Glutamatergic neuron (in vitro differentiated cells): ENCODE data around the gene OR51G1. TPM values are rescaled to one million over a fixed set of nuclear protein-coding genes. Genes with fewer than 3 reads are reported as not detected.

Experiments
- DNase-seq: peaks from one replicate; pipeline ENCODE4 v3.0.0; 2022
- H3K27ac Mint-ChIP-seq: one replicate; pipeline ENCODE4 v1.8.0; 2020; ENCODE audit warnings: mild to moderate bottlenecking, mixed read lengths, inconsistent platforms; ENCODE audit not compliant: unreplicated experiment
- H3K27me3 Mint-ChIP-seq: one replicate; pipeline ENCODE4 v1.8.0; 2020; ENCODE audit warnings: mild to moderate bottlenecking, moderate library complexity, mixed read lengths, inconsistent platforms; ENCODE audit not compliant: unreplicated experiment
- H3K36me3 Mint-ChIP-seq: one replicate; pipeline ENCODE4 v1.8.0; 2020; ENCODE audit warnings: mild to moderate bottlenecking, mixed read lengths, inconsistent platforms; ENCODE audit not compliant: unreplicated experiment
- H3K4me1 Mint-ChIP-seq: one replicate; pipeline ENCODE4 v1.8.0; 2020; ENCODE audit warnings: mild to moderate bottlenecking, low read depth, mixed read lengths, inconsistent platforms; ENCODE audit not compliant: unreplicated experiment
- H3K4me3 Mint-ChIP-seq: one replicate; pipeline ENCODE4 v1.8.0; 2020; ENCODE audit warnings: mild to moderate bottlenecking, mixed read lengths, inconsistent platforms; ENCODE audit not compliant: unreplicated experiment
- H3K9me3 Mint-ChIP-seq: one replicate; pipeline ENCODE4 v1.8.0; 2020; ENCODE audit warnings: mild to moderate bottlenecking, moderate library complexity, mixed read lengths, inconsistent platforms; ENCODE audit not compliant: unreplicated experiment
- CTCF ChIP-seq: fragments of 200-600 bp; sonication (generic); IDR thresholded peaks from one replicate; pipeline ENCODE4 v1.5.0; 2021; ENCODE audit not compliant: partially characterized antibody, unreplicated experiment
- total RNA-seq: library from RNA; stranded (reverse); fragmentation: NEBNext Ultra II Directional; extraction: Animal tissue kit (Norgen Biotek cat#: 25700); gene quantifications from one replicate; pipeline ENCODE4 v1.2.1, GENCODE V29; 2021; ENCODE audit not compliant: unreplicated experiment

Gene OR51G1
- total RNA-seq, 1 donor from 2014 or later: not detected

GRCh38 chr11:4890279-4890678 is 33.9 kb downstream of the OR51G1 start:
- Mint-ChIP-seq H3K4me3 (no peak overlapping the region), H3K27me3 (no peaks in the 10 kb centered on the region), H3K9me3 (no peaks in the 10 kb centered on the region), H3K27ac (no peak overlapping the region), H3K36me3 (no peaks in the 10 kb centered on the region), H3K4me1 (no peaks in the 10 kb centered on the region)
- no peak for DNase-seq
- no peak for TF ChIP-seq CTCF

- TF ChIP-seq CTCF: no peak
- no peak overlapping the region for H3K27ac Mint-ChIP-seq
- no peak for DNase-seq
- no peaks in the 10 kb centered on the region for H3K27me3 Mint-ChIP-seq
- H3K4me3 Mint-ChIP-seq: no peak overlapping the region
- H3K36me3 Mint-ChIP-seq: no peaks in the 10 kb centered on the region
- peaks cover 1% of the 10 kb centered on the region for H3K9me3 Mint-ChIP-seq
- no peaks in the 10 kb centered on the region for H3K4me1 Mint-ChIP-seq
Measured at GRCh38 chr11:4887591-4887990, 36.5 kb downstream of the OR51G1 start.

GRCh38 chr11:4886186-4886585 is 38.0 kb downstream of the OR51G1 start:
- no peaks in the 10 kb centered on the region for H3K27me3 Mint-ChIP-seq
- no peaks in the 10 kb centered on the region for H3K4me1 Mint-ChIP-seq
- H3K27ac Mint-ChIP-seq: no peak overlapping the region
- H3K9me3 Mint-ChIP-seq: peaks cover 1% of the 10 kb centered on the region
- no peak overlapping the region for H3K4me3 Mint-ChIP-seq
- H3K36me3 Mint-ChIP-seq: no peaks in the 10 kb centered on the region
- DNase-seq: no peak
- no peak for TF ChIP-seq CTCF

- H3K9me3 Mint-ChIP-seq: peaks cover 1% of the 10 kb centered on the region
- no peak for DNase-seq
- H3K27me3 Mint-ChIP-seq: no peaks in the 10 kb centered on the region
- TF ChIP-seq CTCF: no peak
- no peaks in the 10 kb centered on the region for H3K36me3 Mint-ChIP-seq
- no peak overlapping the region for H3K4me3 Mint-ChIP-seq
- H3K4me1 Mint-ChIP-seq: no peaks in the 10 kb centered on the region
- no peak overlapping the region for H3K27ac Mint-ChIP-seq
Measured at GRCh38 chr11:4884361-4884760, 39.8 kb downstream of the OR51G1 start.

- DNase-seq: no peak
- no peak overlapping the region for H3K27ac Mint-ChIP-seq
- TF ChIP-seq CTCF: no peak
- H3K4me3 Mint-ChIP-seq: no peak overlapping the region
- no peaks in the 10 kb centered on the region for H3K36me3 Mint-ChIP-seq
- H3K9me3 Mint-ChIP-seq: peaks cover 1% of the 10 kb centered on the region
- no peaks in the 10 kb centered on the region for H3K27me3 Mint-ChIP-seq
- H3K4me1 Mint-ChIP-seq: no peaks in the 10 kb centered on the region
Measured at GRCh38 chr11:4882543-4882942, 41.6 kb downstream of the OR51G1 start.
